ENCODE measurements around the gene ZNF385D.
"Not testable (repeated sequence)": the region's sequence is repeated elsewhere in the genome, so short reads cannot be mapped to it uniquely, and the experiment has no call there.

Gene ZNF385D

GRCh38 chr3:21446027-21446426, 305.0 kb downstream of the ZNF385D start:
- DNase-seq (ENCODE audit: low spot score), result no peak

GRCh38 chr3:21441821-21442220, 309.2 kb downstream of the ZNF385D start:
- no peak for DNase-seq (ENCODE audit: low spot score)

- DNase-seq (ENCODE audit: low spot score), result no peak
Measured at GRCh38 chr3:21436835-21437234, 314.2 kb downstream of the ZNF385D start.

GRCh38 chr3:21435871-21436270, 315.1 kb downstream of the ZNF385D start:
- DNase-seq (ENCODE audit: low spot score), result peak; percentile 10

- DNase-seq (ENCODE audit: low spot score), result no peak
Measured at GRCh38 chr3:21434310-21434709, 316.7 kb downstream of the ZNF385D start.

GRCh38 chr3:21433751-21434150, 317.3 kb downstream of the ZNF385D start:
- DNase-seq (ENCODE audit: low spot score), result no peak

- DNase-seq (ENCODE audit: low spot score), result no peak
Measured at GRCh38 chr3:21426920-21427319, 324.1 kb downstream of the ZNF385D start.

GRCh38 chr3:21425715-21426114, 325.3 kb downstream of the ZNF385D start:
- no peak for DNase-seq (ENCODE audit: low spot score)

GRCh38 chr3:21421096-21421495, 329.9 kb downstream of the ZNF385D start:
- no peak for DNase-seq (ENCODE audit: low spot score)

GRCh38 chr3:21417991-21418390, 333.0 kb downstream of the ZNF385D start:
- DNase-seq (ENCODE audit: low spot score), result no peak

- no peak for DNase-seq (ENCODE audit: low spot score)
Measured at GRCh38 chr3:21414506-21414905, 336.5 kb downstream of the ZNF385D start.

- DNase-seq (ENCODE audit: low spot score), result no peak
Measured at GRCh38 chr3:21411058-21411457, 340.0 kb downstream of the ZNF385D start.

GRCh38 chr3:21409401-21409800, 341.6 kb downstream of the ZNF385D start:
- no peak for DNase-seq (ENCODE audit: low spot score)

- no peak for DNase-seq (ENCODE audit: low spot score)
Measured at GRCh38 chr3:21407743-21408142, 343.3 kb downstream of the ZNF385D start.

- no peak for DNase-seq (ENCODE audit: low spot score)
Measured at GRCh38 chr3:21405671-21406667, 345.0 kb downstream of the ZNF385D start.

GRCh38 chr3:21398461-21398860, 352.5 kb downstream of the ZNF385D start:
- no peak for DNase-seq (ENCODE audit: low spot score)

- DNase-seq (ENCODE audit: low spot score), result no peak
Measured at GRCh38 chr3:21393683-21394311, 357.2 kb downstream of the ZNF385D start.

GRCh38 chr3:21392526-21392925, 358.5 kb downstream of the ZNF385D start:
- no peak for DNase-seq (ENCODE audit: low spot score)

- no peak for DNase-seq (ENCODE audit: low spot score)
Measured at GRCh38 chr3:21390856-21391255, 360.2 kb downstream of the ZNF385D start.

- DNase-seq (ENCODE audit: low spot score), result no peak
Measured at GRCh38 chr3:21390136-21390535, 360.9 kb downstream of the ZNF385D start.

GRCh38 chr3:21387142-21387826, 363.7 kb downstream of the ZNF385D start:
- DNase-seq (ENCODE audit: low spot score), result not testable (repeated sequence)

GRCh38 chr3:21378036-21378435, 373.0 kb downstream of the ZNF385D start:
- DNase-seq (ENCODE audit: low spot score), result not testable (repeated sequence)
